Esophagus muscularis mucosa (tissue), 4 donors: ENCODE data around the gene BLOC1S3. TPM values are rescaled to one million over a fixed set of nuclear protein-coding genes. Genes with fewer than 3 reads are reported as not detected.

Experiments used
- DNase-seq: peaks from one replicate; pipeline ENCODE4 v3.0.0-alpha.2; 2017; ENCODE audit errors: extremely low spot score
- H3K27ac ChIP-seq, 4 donors: fragments of 200-600 bp; sonication (generic); replicated peaks in 1 of 4; 1 replicate in 3 of 4; 2 replicates in 1 of 4; pipeline ENCODE4 v1.5.1; 2016 to 2019; ENCODE audit warnings: mild to moderate bottlenecking in 1 of 4
- H3K27me3 ChIP-seq, 4 donors: fragments of 200-600 bp; sonication (generic); one replicate each; pipeline versions ENCODE4 v1.5.1 to v1.6.0; 2016 to 2019
- H3K36me3 ChIP-seq, 4 donors: fragments of 200-600 bp; sonication (generic); one replicate each; pipeline ENCODE4 v1.5.1; 2016 to 2019
- H3K4me1 ChIP-seq, 4 donors: fragments of 200-600 bp; sonication (generic); one replicate each; pipeline ENCODE4 v1.5.1; 2016 to 2019
- H3K4me3 ChIP-seq, 4 donors: fragments of 200-600 bp; sonication (generic); 1 replicate in 2 of 4; 2 replicates in 2 of 4; pipeline ENCODE4 v1.5.1; 2016 to 2019; ENCODE audit warnings: mild to moderate bottlenecking in 4 of 4, moderate library complexity in 1 of 4
- H3K9me3 ChIP-seq, 4 donors: fragments of 200-600 bp; sonication (generic); 1 replicate in 3 of 4; 2 replicates in 1 of 4; pipeline ENCODE4 v1.5.1; 2016 to 2019
- EP300 ChIP-seq: sonication (generic); formaldehyde crosslinking; IDR thresholded peaks from one replicate; pipeline ENCODE4 v1.6.1; 2017; ENCODE audit warnings: antibody characterized with exemption
- POLR2A ChIP-seq: fragments of 450-650 bp; IDR thresholded peaks from one replicate; pipeline ENCODE4 v1.6.1; 2017; ENCODE audit warnings: antibody characterized with exemption, moderate library complexity, mild to moderate bottlenecking, low read depth
- POLR2AphosphoS5 ChIP-seq, 2 donors: sonication (generic); formaldehyde crosslinking; IDR thresholded peaks; one replicate each; pipeline ENCODE4 v1.6.1; 2017; ENCODE audit warnings: antibody characterized with exemption in 2 of 2
- WGBS: methylation state at CpG from one replicate; pipeline ENCODE4 v1.1.5; 2018; 5-methylcytosine and 5-hydroxymethylcytosine counted together
- intact Hi-C: fragments of 100-400 bp; cut with DNase I; formaldehyde crosslinking; loops from one replicate; pipeline ENCODE4 v1.15.1; 2023
- total RNA-seq, 4 donors: library from RNA; depleted of rRNA; stranded (reverse); fragments of >200 nt; gene quantifications; one replicate each; pipeline versions ENCODE4 v1.1.0 to v1.2.1, GENCODE V29; 2016
- TF ChIP-seq, protein P1 (sequence below), 3 experiments: fragments of 200-600 bp in 2 of 3; fragments of 450-650 bp in 1 of 3; sonication (generic) in 2 of 3; IDR thresholded peaks; one replicate each; pipeline ENCODE4 v1.5.1; 2017 to 2019; ENCODE audit warnings: antibody characterized with exemption in 3 of 3, mild to moderate bottlenecking in 2 of 3, moderate library complexity in 1 of 3

The BLOC1S3 gene
- total RNA-seq, 4 donors from 2014 or later = 5.4 to 21.9 (median 16.1) TPM

DNA sequence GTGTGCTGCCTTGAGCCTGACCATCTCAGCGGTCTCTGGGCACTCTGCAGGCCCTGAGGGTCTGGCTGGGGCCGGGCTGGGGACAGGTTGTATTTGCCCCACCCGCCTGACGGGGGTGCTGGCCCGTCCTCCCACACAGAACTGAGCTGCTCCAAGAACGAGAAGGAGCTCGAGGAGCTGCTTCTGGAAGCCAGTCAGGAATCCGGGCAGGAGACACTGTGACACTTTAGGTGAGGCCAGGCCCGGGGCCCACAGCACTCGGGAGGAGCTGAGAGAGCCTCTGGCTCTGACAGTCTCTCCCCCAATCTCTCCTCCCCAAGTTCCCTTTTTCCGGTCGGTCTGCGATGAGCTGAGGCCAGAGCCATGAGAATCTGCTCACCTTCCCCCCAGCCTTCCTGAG is 32.3 kb upstream of the BLOC1S3 start:
- DNase-seq = no peak
- H3K9me3 ChIP-seq = no peaks in the 10 kb centered on the region
- TF ChIP-seq POLR2A (no peak), POLR2AphosphoS5 (IDR thresholded peaks at IDR 0.05) (no peak), EP300 (no peak)
- TF ChIP-seq, protein P1, sequence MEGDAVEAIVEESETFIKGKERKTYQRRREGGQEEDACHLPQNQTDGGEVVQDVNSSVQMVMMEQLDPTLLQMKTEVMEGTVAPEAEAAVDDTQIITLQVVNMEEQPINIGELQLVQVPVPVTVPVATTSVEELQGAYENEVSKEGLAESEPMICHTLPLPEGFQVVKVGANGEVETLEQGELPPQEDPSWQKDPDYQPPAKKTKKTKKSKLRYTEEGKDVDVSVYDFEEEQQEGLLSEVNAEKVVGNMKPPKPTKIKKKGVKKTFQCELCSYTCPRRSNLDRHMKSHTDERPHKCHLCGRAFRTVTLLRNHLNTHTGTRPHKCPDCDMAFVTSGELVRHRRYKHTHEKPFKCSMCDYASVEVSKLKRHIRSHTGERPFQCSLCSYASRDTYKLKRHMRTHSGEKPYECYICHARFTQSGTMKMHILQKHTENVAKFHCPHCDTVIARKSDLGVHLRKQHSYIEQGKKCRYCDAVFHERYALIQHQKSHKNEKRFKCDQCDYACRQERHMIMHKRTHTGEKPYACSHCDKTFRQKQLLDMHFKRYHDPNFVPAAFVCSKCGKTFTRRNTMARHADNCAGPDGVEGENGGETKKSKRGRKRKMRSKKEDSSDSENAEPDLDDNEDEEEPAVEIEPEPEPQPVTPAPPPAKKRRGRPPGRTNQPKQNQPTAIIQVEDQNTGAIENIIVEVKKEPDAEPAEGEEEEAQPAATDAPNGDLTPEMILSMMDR (IDR thresholded peaks at IDR 0.05) = no peak
- H3K27me3 ChIP-seq = peaks cover 0 to 13% (median 7%) of the 10 kb centered on the region in 4 donors
- peaks cover 32 to 71% (median 62%) of the 10 kb centered on the region in 4 donors for H3K36me3 ChIP-seq
- no peak overlapping the region for H3K27ac ChIP-seq
- intact Hi-C loops = no loop called here
- WGBS = 88% methylated on average over 11 of the region's 13 CpGs
- H3K4me3 ChIP-seq = no peak overlapping the region
- peaks cover 0 to 1% (median 0%) of the 10 kb centered on the region in 4 donors for H3K4me1 ChIP-seq

DNA sequence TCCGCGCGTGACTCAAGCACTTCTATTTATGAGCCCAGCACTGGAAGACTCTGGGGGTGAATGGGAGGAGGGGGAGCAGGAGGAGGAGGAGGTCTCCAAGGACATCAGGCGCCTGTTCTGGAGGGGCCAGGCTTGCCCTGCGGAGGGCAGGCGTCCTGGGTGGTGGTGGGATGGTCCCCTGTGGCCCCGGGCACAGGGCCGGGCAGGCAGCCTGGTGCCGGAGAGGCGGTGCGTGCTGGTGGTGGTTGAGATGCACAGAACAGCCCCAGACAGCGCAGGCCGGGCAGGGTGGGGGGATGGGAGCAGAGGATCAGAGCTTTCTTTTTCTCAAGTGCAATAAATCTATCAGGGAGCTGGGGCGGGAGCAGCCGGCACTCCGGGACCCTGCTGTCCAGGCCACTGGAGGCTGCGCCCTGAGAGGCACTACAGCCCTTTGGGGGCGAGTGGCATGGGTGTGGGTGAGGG is 31.8 kb upstream of the BLOC1S3 start:
- no peak for DNase-seq
- no peak for TF ChIP-seq POLR2A
- TF ChIP-seq EP300 = no peak
- TF ChIP-seq, protein P1 (IDR thresholded peaks at IDR 0.05) = no peak
- intact Hi-C loops = no loop called here
- WGBS = 91% methylated on average over 15 of the region's 18 CpGs
- no peaks in the 10 kb centered on the region for H3K9me3 ChIP-seq
- peaks cover 0 to 18% (median 12%) of the 10 kb centered on the region in 4 donors for H3K27me3 ChIP-seq
- H3K4me3 ChIP-seq = no peak overlapping the region
- peaks cover 30 to 66% (median 57%) of the 10 kb centered on the region in 4 donors for H3K36me3 ChIP-seq
- H3K4me1 ChIP-seq = peaks cover under 1 to 7% (median 3%) of the 10 kb centered on the region in 4 donors
- no peak overlapping the region for H3K27ac ChIP-seq

DNA sequence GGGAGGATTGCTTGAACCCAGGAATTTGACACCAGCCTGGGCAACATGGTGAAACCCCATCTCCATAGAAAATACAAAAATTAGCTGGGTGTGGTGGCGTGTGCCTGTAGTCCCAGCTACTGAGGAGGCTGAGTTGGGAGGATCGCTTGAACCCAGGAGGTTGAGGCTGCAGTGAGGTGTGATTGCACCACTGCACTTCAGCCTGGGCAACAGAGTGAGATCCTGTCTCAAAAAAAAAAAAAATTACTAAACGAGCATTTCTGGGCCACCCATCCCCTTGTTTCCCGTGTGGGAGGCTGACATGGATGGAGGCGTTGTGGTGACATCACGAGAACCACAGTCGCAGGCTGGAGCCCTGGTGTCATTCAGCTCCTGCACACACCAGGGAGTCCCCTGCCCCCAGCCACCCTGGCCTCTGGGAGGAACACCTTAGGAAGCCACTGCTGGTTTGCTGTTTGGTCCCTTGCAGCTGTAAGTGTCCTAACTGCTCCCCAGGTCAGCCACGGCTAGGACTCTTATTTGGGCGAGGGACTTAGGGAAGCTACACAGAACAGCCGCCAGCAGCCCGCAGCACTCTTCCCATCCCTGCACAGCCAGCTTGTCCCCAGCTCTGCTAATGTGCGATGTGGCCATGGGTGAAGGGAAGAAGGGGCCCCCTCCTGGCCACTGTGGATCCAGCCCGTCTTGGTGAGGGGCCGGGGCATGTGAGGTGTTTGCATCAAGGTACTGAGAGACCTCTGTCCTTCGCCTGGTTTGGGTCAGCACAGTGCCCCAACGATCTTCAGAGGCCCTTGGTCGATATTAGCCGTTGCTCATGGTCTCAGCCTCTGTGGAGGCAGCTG is 30.5 kb upstream of the BLOC1S3 start:
- DNase-seq = no peak
- Histone ChIP-seq H3K27me3 (peaks cover 0 to 31% (median 22%) of the 10 kb centered on the region in 4 donors), H3K4me1 (peaks cover 14 to 19% (median 16%) of the 10 kb centered on the region in 4 donors), H3K4me3 (no peak overlapping the region), H3K36me3 (peaks cover 18 to 53% (median 44%) of the 10 kb centered on the region in 4 donors), H3K27ac (no peak overlapping the region), H3K9me3 (no peaks in the 10 kb centered on the region)
- WGBS = 84% methylated on average over 9 of the region's 18 CpGs
- intact Hi-C loops = no loop called here
- TF ChIP-seq POLR2AphosphoS5 (IDR thresholded peaks at IDR 0.05) (no peak), EP300 (no peak), POLR2A (no peak)
- TF ChIP-seq, protein P1 (IDR thresholded peaks at IDR 0.05) = no peak

DNA sequence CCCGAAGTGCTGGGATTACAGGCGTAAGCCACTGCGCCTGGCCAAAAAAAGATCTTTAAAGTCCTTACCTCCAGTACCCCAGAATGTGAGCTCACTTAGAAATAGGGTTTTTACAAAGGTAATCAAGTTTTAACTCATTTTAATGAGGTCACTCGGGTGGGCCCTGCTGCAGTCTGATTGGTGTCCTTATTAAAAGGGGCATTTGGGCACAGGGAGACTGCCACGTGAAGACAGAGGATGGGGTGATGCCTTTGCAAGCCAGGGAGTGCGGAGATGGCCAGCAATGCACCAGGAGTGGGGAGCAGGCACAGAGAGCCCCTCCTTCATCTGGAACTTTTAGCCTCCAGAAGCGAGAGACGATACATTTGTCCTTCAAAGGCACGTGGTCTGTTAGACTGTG is 29.5 kb upstream of the BLOC1S3 start:
- TF ChIP-seq, protein P1 (IDR thresholded peaks at IDR 0.05) = no peak
- TF ChIP-seq POLR2A (no peak), EP300 (no peak), POLR2AphosphoS5 (IDR thresholded peaks at IDR 0.05) (no peak)

More for the DNA sequence above, 29.5 kb upstream of the BLOC1S3 start:
- 95% methylated on average over 9 of the region's 9 CpGs for WGBS
- Histone ChIP-seq H3K27ac (no peak overlapping the region), H3K4me3 (no peak overlapping the region), H3K9me3 (no peaks in the 10 kb centered on the region), H3K36me3 (peaks cover 18 to 43% (median 36%) of the 10 kb centered on the region in 4 donors), H3K27me3 (peaks cover 0 to 42% (median 26%) of the 10 kb centered on the region in 4 donors), H3K4me1 (peaks cover 23 to 30% (median 27%) of the 10 kb centered on the region in 4 donors)
- intact Hi-C loops = no loop called here
- DNase-seq = no peak
